HepG2 (cell line): ENCODE results near the gene PDSS2. TPM values are rescaled to one million over a fixed set of nuclear protein-coding genes. Genes with fewer than 3 reads are reported as not detected.

Experiments
- BRF2 ChIP-seq: sonication (generic); formaldehyde crosslinking; IDR thresholded peaks from 2 replicates; pipeline ENCODE4 v1.8.1; 2022; ENCODE audit warnings: mild to moderate bottlenecking, missing genetic modification reagents
- EEA1 ChIP-seq: sonication (generic); formaldehyde crosslinking; IDR thresholded peaks from 2 replicates; pipeline ENCODE4 v1.5.1; 2020; ENCODE audit warnings: mild to moderate bottlenecking, missing genetic modification reagents, borderline replicate concordance
- FIP1L1 ChIP-seq: fragments of 200-400 bp; formaldehyde crosslinking; IDR thresholded peaks from 2 replicates; pipeline ENCODE4 v1.6.1; 2018; ENCODE audit warnings: low read depth, mild to moderate bottlenecking, low read length, moderate library complexity, borderline replicate concordance; ENCODE audit not compliant: insufficient read depth
- GABPB1 ChIP-seq: IDR thresholded peaks from 2 replicates; pipeline ENCODE4 v1.6.1; 2016; ENCODE audit warnings: mild to moderate bottlenecking, missing genetic modification reagents, moderate library complexity, missing compliant biosample characterization
- MTF2 ChIP-seq: sonication (generic); formaldehyde crosslinking; IDR thresholded peaks from 2 replicates; pipeline ENCODE4 v1.5.0; 2020; ENCODE audit warnings: missing genetic modification reagents, borderline replicate concordance
- SKIL ChIP-seq: sonication (generic); formaldehyde crosslinking; IDR thresholded peaks from 2 replicates; pipeline ENCODE4 v1.8.0; 2022; ENCODE audit warnings: missing genetic modification reagents, mild to moderate bottlenecking, moderate library complexity, borderline replicate concordance
- ZKSCAN5 ChIP-seq: sonication (generic); formaldehyde crosslinking; IDR thresholded peaks from 2 replicates; pipeline ENCODE4 v1.5.1; 2020; ENCODE audit warnings: mild to moderate bottlenecking, missing genetic modification reagents
- ZNF639 ChIP-seq: conservative IDR thresholded peaks from 2 replicates; pipeline ENCODE4 v1.6.1; 2018; ENCODE audit warnings: missing genetic modification reagents
- ZNF670 ChIP-seq: sonication (generic); formaldehyde crosslinking; IDR thresholded peaks from 2 replicates; pipeline ENCODE4 v1.8.0; 2022; ENCODE audit warnings: mild to moderate bottlenecking, missing genetic modification reagents, borderline replicate concordance
- ZNF747 ChIP-seq: sonication (generic); formaldehyde crosslinking; IDR thresholded peaks from 2 replicates; pipeline ENCODE4 v1.8.1; 2023; ENCODE audit warnings: missing genetic modification reagents, mild to moderate bottlenecking, borderline replicate concordance
- polyA plus RNA-seq, 8 experiments: library from polyadenylated mRNA; depleted of rRNA in 3 of 8; stranded (reverse) in 7 of 8; unstranded in 1 of 8; fragments of >200 nt; fragmentation: Illumina TruSeq in 4 of 8; extraction: Trizol in 4 of 8; gene quantifications; 2 replicates each; pipeline versions ENCODE4 v1.2.1 to v1.2.3, GENCODE V29; 2011 to 2016; ENCODE audit warnings: low read depth in 4 of 8, missing spikeins in 1 of 8, mixed read lengths in 1 of 8; ENCODE audit not compliant: insufficient read depth in 1 of 8
- total RNA-seq, 5 experiments: library from RNA; depleted of rRNA; stranded (reverse); fragments of >200 nt; fragmentation: Illumina TruSeq; extraction: Trizol; gene quantifications; 2 replicates each; pipeline ENCODE4 v1.2.3, GENCODE V29; 2016; ENCODE audit warnings: low read depth in 1 of 5
- TF ChIP-seq, protein P1 (sequence below): sonication (generic); formaldehyde crosslinking; IDR thresholded peaks from 2 replicates; pipeline ENCODE4 v1.4.0; 2020; ENCODE audit warnings: mild to moderate bottlenecking, missing genetic modification reagents
- TF ChIP-seq, protein P2 (sequence below): sonication (generic); formaldehyde crosslinking; IDR thresholded peaks from 2 replicates; pipeline ENCODE4 v1.4.0; 2020; ENCODE audit warnings: mild to moderate bottlenecking, missing genetic modification reagents

PDSS2 gene
- total and polyA plus RNA-seq, 2 of the 13 experiments (the other 11 are each of a cell fraction or from before 2014, with no cell fraction given), result 16.2 to 17.0 TPM

- TF ChIP-seq, protein P1, sequence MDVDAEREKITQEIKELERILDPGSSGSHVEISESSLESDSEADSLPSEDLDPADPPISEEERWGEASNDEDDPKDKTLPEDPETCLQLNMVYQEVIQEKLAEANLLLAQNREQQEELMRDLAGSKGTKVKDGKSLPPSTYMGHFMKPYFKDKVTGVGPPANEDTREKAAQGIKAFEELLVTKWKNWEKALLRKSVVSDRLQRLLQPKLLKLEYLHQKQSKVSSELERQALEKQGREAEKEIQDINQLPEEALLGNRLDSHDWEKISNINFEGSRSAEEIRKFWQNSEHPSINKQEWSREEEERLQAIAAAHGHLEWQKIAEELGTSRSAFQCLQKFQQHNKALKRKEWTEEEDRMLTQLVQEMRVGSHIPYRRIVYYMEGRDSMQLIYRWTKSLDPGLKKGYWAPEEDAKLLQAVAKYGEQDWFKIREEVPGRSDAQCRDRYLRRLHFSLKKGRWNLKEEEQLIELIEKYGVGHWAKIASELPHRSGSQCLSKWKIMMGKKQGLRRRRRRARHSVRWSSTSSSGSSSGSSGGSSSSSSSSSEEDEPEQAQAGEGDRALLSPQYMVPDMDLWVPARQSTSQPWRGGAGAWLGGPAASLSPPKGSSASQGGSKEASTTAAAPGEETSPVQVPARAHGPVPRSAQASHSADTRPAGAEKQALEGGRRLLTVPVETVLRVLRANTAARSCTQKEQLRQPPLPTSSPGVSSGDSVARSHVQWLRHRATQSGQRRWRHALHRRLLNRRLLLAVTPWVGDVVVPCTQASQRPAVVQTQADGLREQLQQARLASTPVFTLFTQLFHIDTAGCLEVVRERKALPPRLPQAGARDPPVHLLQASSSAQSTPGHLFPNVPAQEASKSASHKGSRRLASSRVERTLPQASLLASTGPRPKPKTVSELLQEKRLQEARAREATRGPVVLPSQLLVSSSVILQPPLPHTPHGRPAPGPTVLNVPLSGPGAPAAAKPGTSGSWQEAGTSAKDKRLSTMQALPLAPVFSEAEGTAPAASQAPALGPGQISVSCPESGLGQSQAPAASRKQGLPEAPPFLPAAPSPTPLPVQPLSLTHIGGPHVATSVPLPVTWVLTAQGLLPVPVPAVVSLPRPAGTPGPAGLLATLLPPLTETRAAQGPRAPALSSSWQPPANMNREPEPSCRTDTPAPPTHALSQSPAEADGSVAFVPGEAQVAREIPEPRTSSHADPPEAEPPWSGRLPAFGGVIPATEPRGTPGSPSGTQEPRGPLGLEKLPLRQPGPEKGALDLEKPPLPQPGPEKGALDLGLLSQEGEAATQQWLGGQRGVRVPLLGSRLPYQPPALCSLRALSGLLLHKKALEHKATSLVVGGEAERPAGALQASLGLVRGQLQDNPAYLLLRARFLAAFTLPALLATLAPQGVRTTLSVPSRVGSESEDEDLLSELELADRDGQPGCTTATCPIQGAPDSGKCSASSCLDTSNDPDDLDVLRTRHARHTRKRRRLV (CRISPR knock-in tag), result peak; percentile 49; the same call in 1 of the 2 replicates
- peak; percentile 76 for TF ChIP-seq GABPB1 (CRISPR knock-in tag)
- 0 out of 2 replicates have a peak, but pooled peaks have one; percentile 13 for TF ChIP-seq EEA1 (CRISPR knock-in tag)
- TF ChIP-seq SKIL (CRISPR knock-in tag), result peak; percentile 59
- 0 out of 2 replicates have a peak, but pooled peaks have one; percentile 22 for TF ChIP-seq ZNF747
- no peak; the same call in 1 of the 2 replicates for TF ChIP-seq ZKSCAN5
- TF ChIP-seq, protein P2, sequence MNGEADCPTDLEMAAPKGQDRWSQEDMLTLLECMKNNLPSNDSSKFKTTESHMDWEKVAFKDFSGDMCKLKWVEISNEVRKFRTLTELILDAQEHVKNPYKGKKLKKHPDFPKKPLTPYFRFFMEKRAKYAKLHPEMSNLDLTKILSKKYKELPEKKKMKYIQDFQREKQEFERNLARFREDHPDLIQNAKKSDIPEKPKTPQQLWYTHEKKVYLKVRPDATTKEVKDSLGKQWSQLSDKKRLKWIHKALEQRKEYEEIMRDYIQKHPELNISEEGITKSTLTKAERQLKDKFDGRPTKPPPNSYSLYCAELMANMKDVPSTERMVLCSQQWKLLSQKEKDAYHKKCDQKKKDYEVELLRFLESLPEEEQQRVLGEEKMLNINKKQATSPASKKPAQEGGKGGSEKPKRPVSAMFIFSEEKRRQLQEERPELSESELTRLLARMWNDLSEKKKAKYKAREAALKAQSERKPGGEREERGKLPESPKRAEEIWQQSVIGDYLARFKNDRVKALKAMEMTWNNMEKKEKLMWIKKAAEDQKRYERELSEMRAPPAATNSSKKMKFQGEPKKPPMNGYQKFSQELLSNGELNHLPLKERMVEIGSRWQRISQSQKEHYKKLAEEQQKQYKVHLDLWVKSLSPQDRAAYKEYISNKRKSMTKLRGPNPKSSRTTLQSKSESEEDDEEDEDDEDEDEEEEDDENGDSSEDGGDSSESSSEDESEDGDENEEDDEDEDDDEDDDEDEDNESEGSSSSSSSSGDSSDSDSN (CRISPR knock-in tag), result peak; percentile 88
- no peak for TF ChIP-seq FIP1L1
- peak; percentile 86 for TF ChIP-seq BRF2 (CRISPR knock-in tag)
- TF ChIP-seq ZNF639 (CRISPR knock-in tag), result peak; percentile 50
- peak; percentile 54; the same call in 1 of the 2 replicates for TF ChIP-seq ZNF670
- peak; percentile 60; the same call in 1 of the 2 replicates for TF ChIP-seq MTF2 (CRISPR knock-in tag)
These were observed at the start of gene PDSS2 (continued) for GRCh38 chr6:107459283-107460082.
